BLaER1 (cell line): Measurements from ENCODE around the gene PODXL2.
A peak's percentile ranks its signal among the peaks of the same experiment; 100 is the strongest.

Experiments used
- H3K27ac ChIP-seq: shearing (Covaris generic); formaldehyde crosslinking; 2 replicates; pipeline ENCODE4 v1.8.1; 2022
- H3K27me3 ChIP-seq: shearing (Covaris generic); formaldehyde crosslinking; 2 replicates; pipeline ENCODE4 v1.8.1; 2022
- H3K36me3 ChIP-seq: shearing (Covaris generic); formaldehyde crosslinking; 2 replicates; pipeline ENCODE4 v1.8.1; 2022
- H3K4me1 ChIP-seq: shearing (Covaris generic); formaldehyde crosslinking; 2 replicates; pipeline ENCODE4 v1.8.1; 2022
- H3K4me2 ChIP-seq: shearing (Covaris generic); formaldehyde crosslinking; 2 replicates; pipeline ENCODE4 v1.8.1; 2022
- H3K4me3 ChIP-seq: shearing (Covaris generic); formaldehyde crosslinking; 2 replicates; pipeline ENCODE4 v1.8.1; 2022
- H3K9ac ChIP-seq: shearing (Covaris generic); formaldehyde crosslinking; 2 replicates; pipeline ENCODE4 v1.8.1; 2022
- H3K9me3 ChIP-seq: shearing (Covaris generic); formaldehyde crosslinking; 2 replicates; pipeline ENCODE4 v1.8.1; 2022
- H4K20me1 ChIP-seq: shearing (Covaris generic); formaldehyde crosslinking; 2 replicates; pipeline ENCODE4 v1.8.1; 2022
- Cebpa-rat ChIP-seq: shearing (Covaris generic); IDR thresholded peaks from 2 replicates; pipeline ENCODE4 v1.8.1; 2022

The PODXL2 gene

GRCh38 chr3:127629467-127630403 lies 750 bp downstream of the PODXL2 start:
- Histone ChIP-seq H3K9ac (peak overlapping the region; percentile 64), H3K36me3 (no peaks in the 10 kb centered on the region), H4K20me1 (peaks cover 17% of the 10 kb centered on the region), H3K4me1 (peaks cover 24% of the 10 kb centered on the region), H3K9me3 (no peaks in the 10 kb centered on the region), H3K4me2 (peak overlapping the region; percentile 82), H3K27me3 (peaks cover 39% of the 10 kb centered on the region), H3K4me3 (peak overlapping the region; percentile 69), H3K27ac (peak overlapping the region; percentile 50; the same call in 1 of the 2 replicates)
- TF ChIP-seq Cebpa-rat: no peak

GRCh38 chr3:127630811-127631714 lies 2.1 kb downstream of the PODXL2 start:
- Histone ChIP-seq H3K36me3 (no peaks in the 10 kb centered on the region), H4K20me1 (peaks cover 25% of the 10 kb centered on the region), H3K4me1 (peaks cover 21% of the 10 kb centered on the region), H3K9ac (no peak overlapping the region), H3K9me3 (no peaks in the 10 kb centered on the region), H3K4me3 (no peak overlapping the region), H3K4me2 (peak overlapping the region; percentile 82), H3K27me3 (peaks cover 39% of the 10 kb centered on the region), H3K27ac (no peak overlapping the region)
- no peak for TF ChIP-seq Cebpa-rat

- TF ChIP-seq Cebpa-rat: no peak
- Histone ChIP-seq H3K4me3 (no peak overlapping the region), H3K4me1 (peaks cover 23% of the 10 kb centered on the region), H4K20me1 (peaks cover 36% of the 10 kb centered on the region), H3K4me2 (no peak overlapping the region), H3K27me3 (peaks cover 33% of the 10 kb centered on the region), H3K27ac (no peak overlapping the region), H3K9ac (no peak overlapping the region), H3K36me3 (no peaks in the 10 kb centered on the region), H3K9me3 (no peaks in the 10 kb centered on the region)
Observed at GRCh38 chr3:127632035-127632820, 3.2 kb downstream of the PODXL2 start.

- no peak for TF ChIP-seq Cebpa-rat
Observed at GRCh38 chr3:127634653-127635052, 5.7 kb downstream of the PODXL2 start.

GRCh38 chr3:127637546-127637945 lies 8.6 kb downstream of the PODXL2 start:
- TF ChIP-seq Cebpa-rat: no peak
- peak overlapping the region; percentile 77 for H3K4me2 ChIP-seq
- peaks cover 32% of the 10 kb centered on the region for H4K20me1 ChIP-seq
- H3K4me3 ChIP-seq: no peak overlapping the region
- H3K9ac ChIP-seq: no peak overlapping the region
- no peaks in the 10 kb centered on the region for H3K27me3 ChIP-seq
- no peaks in the 10 kb centered on the region for H3K9me3 ChIP-seq
- H3K27ac ChIP-seq: no peak overlapping the region
- H3K4me1 ChIP-seq: peaks cover 28% of the 10 kb centered on the region
- peaks cover 12% of the 10 kb centered on the region; the same call in 1 of the 2 replicates for H3K36me3 ChIP-seq

More at GRCh38 chr3:127634653-127635052, 5.7 kb downstream of the PODXL2 start:
- Histone ChIP-seq H3K4me3 (no peak overlapping the region), H3K4me2 (no peak overlapping the region), H3K9ac (no peak overlapping the region), H3K36me3 (peaks cover 1% of the 10 kb centered on the region; the same call in 1 of the 2 replicates), H3K9me3 (no peaks in the 10 kb centered on the region), H4K20me1 (peaks cover 48% of the 10 kb centered on the region), H3K27ac (no peak overlapping the region), H3K4me1 (peaks cover 38% of the 10 kb centered on the region), H3K27me3 (peaks cover 13% of the 10 kb centered on the region)

- no peaks in the 10 kb centered on the region for H3K27me3 ChIP-seq
- no peak overlapping the region for H3K9ac ChIP-seq
- peaks cover 28% of the 10 kb centered on the region for H3K4me1 ChIP-seq
- H3K4me3 ChIP-seq: no peak overlapping the region
- peaks cover 31% of the 10 kb centered on the region for H4K20me1 ChIP-seq
- no peak for TF ChIP-seq Cebpa-rat
- H3K9me3 ChIP-seq: no peaks in the 10 kb centered on the region
- H3K4me2 ChIP-seq: peak overlapping the region; percentile 77
- H3K27ac ChIP-seq: no peak overlapping the region
- H3K36me3 ChIP-seq: peaks cover 12% of the 10 kb centered on the region; the same call in 1 of the 2 replicates
Observed at GRCh38 chr3:127637971-127638370, 9.0 kb downstream of the PODXL2 start.

- Histone ChIP-seq H3K36me3 (peaks cover 12% of the 10 kb centered on the region; the same call in 1 of the 2 replicates), H3K4me3 (no peak overlapping the region), H3K27ac (no peak overlapping the region), H3K4me2 (no peak overlapping the region), H4K20me1 (peaks cover 31% of the 10 kb centered on the region), H3K9me3 (no peaks in the 10 kb centered on the region), H3K9ac (no peak overlapping the region), H3K27me3 (no peaks in the 10 kb centered on the region), H3K4me1 (peaks cover 42% of the 10 kb centered on the region)
- no peak for TF ChIP-seq Cebpa-rat
Observed at GRCh38 chr3:127639173-127640041, 10.4 kb downstream of the PODXL2 start.

GRCh38 chr3:127640042-127640355 lies 11.0 kb downstream of the PODXL2 start:
- Histone ChIP-seq H3K4me2 (no peak overlapping the region), H3K4me1 (peaks cover 47% of the 10 kb centered on the region), H3K27ac (no peak overlapping the region), H3K27me3 (no peaks in the 10 kb centered on the region), H4K20me1 (peaks cover 31% of the 10 kb centered on the region), H3K9me3 (no peaks in the 10 kb centered on the region), H3K4me3 (no peak overlapping the region), H3K9ac (no peak overlapping the region), H3K36me3 (peaks cover 12% of the 10 kb centered on the region; the same call in 1 of the 2 replicates)
- TF ChIP-seq Cebpa-rat: no peak
